Neural progenitor cell (in vitro differentiated cells): ENCODE data around the gene SYTL3. TPM values are rescaled to one million over a fixed set of nuclear protein-coding genes. Genes with fewer than 3 reads are reported as not detected.
"Not testable (repeated sequence)": the region's sequence is repeated elsewhere in the genome, so short reads cannot be mapped to it uniquely, and the experiment has no call there.

Experiments used
- DNase-seq: peaks from one replicate; pipeline ENCODE4 v3.0.0-alpha.2; 2016; ENCODE audit warnings: low spot score
- H2AFZ ChIP-seq: fragments of 200-600 bp; sonication (generic); replicated peaks from 2 replicates; pipeline ENCODE4 v1.6.1; 2016; ENCODE audit warnings: antibody characterized with exemption
- H3F3A ChIP-seq: fragments of 200-600 bp; sonication (generic); 2 replicates; pipeline ENCODE4 v1.6.1; 2016; ENCODE audit warnings: antibody characterized with exemption, low read depth
- H3K27ac ChIP-seq: fragments of 200-600 bp; sonication (generic); 2 replicates; pipeline ENCODE4 v1.5.1; 2016; ENCODE audit warnings: mild to moderate bottlenecking
- H3K27me3 ChIP-seq: fragments of 200-600 bp; sonication (generic); 2 replicates; pipeline ENCODE4 v1.6.1; 2016; ENCODE audit warnings: mild to moderate bottlenecking, moderate library complexity
- H3K36me3 ChIP-seq: fragments of 200-600 bp; sonication (generic); 2 replicates; pipeline ENCODE4 v1.5.1; 2016
- H3K4me1 ChIP-seq: fragments of 200-600 bp; sonication (generic); 2 replicates; pipeline ENCODE4 v1.6.1; 2016; ENCODE audit warnings: mixed run types
- H3K4me2 ChIP-seq: fragments of 200-600 bp; sonication (generic); 2 replicates; pipeline ENCODE4 v1.6.1; 2016
- H3K4me3 ChIP-seq: fragments of 200-600 bp; sonication (generic); 2 replicates; pipeline ENCODE4 v1.5.1; 2016
- H3K79me2 ChIP-seq: fragments of 200-600 bp; sonication (generic); 2 replicates; pipeline ENCODE4 v1.6.1; 2016; ENCODE audit warnings: low read depth
- H3K9ac ChIP-seq: fragments of 200-600 bp; sonication (generic); 2 replicates; pipeline ENCODE4 v1.6.1; 2016
- H3K9me3 ChIP-seq: fragments of 200-600 bp; sonication (generic); 2 replicates; pipeline ENCODE4 v1.5.1; 2016; ENCODE audit warnings: low read depth
- H4K20me1 ChIP-seq: fragments of 200-600 bp; sonication (generic); 2 replicates; pipeline ENCODE4 v1.6.1; 2016; ENCODE audit warnings: low read depth
- H3K27ac Mint-ChIP-seq: 3 replicates; pipeline ENCODE4 v1.8.0; 2021; ENCODE audit warnings: mixed read lengths
- H3K27me3 Mint-ChIP-seq: 2 replicates; pipeline ENCODE4 v1.8.0; 2022; ENCODE audit warnings: low read depth, mild to moderate bottlenecking, inconsistent platforms, moderate library complexity, mixed read lengths; ENCODE audit not compliant: insufficient read depth
- H3K36me3 Mint-ChIP-seq: 3 replicates; pipeline ENCODE4 v1.8.0; 2021; ENCODE audit warnings: mixed read lengths
- H3K4me1 Mint-ChIP-seq: 3 replicates; pipeline ENCODE4 v1.8.0; 2021; ENCODE audit warnings: mixed read lengths
- H3K4me3 Mint-ChIP-seq: 3 replicates; pipeline ENCODE4 v1.8.0; 2021; ENCODE audit warnings: mild to moderate bottlenecking, moderate library complexity, mixed read lengths
- H3K9me3 Mint-ChIP-seq: 3 replicates; pipeline ENCODE4 v1.8.0; 2020; ENCODE audit warnings: mixed read lengths
- EZH2 ChIP-seq: fragments of 200-600 bp; sonication (generic); IDR thresholded peaks from 2 replicates; pipeline ENCODE4 v1.6.1; 2017; ENCODE audit warnings: antibody characterized with exemption, mild to moderate bottlenecking, moderate library complexity
- EZH2phosphoT487 ChIP-seq: fragments of 200-600 bp; sonication (generic); IDR thresholded peaks from 2 replicates; pipeline ENCODE4 v1.6.1; 2017; ENCODE audit warnings: antibody characterized with exemption
- total RNA-seq: library from RNA; depleted of rRNA; stranded (reverse); fragments of >200 nt; gene quantifications from 2 replicates; pipeline ENCODE4 v1.2.3, GENCODE V29; 2015; ENCODE audit warnings: low replicate concordance
- TF ChIP-seq, protein P1 (sequence below): fragments of 200-600 bp; sonication (generic); IDR thresholded peaks from 2 replicates; pipeline ENCODE4 v1.5.1; 2017; ENCODE audit warnings: antibody characterized with exemption, mild to moderate bottlenecking

SYTL3 gene
- total RNA-seq, 1 donor from 2014 or later: not detected

GRCh38 chr6:158674342-158675131 is 24.7 kb downstream of the SYTL3 start:
- no peak overlapping the region for H3K27ac Mint-ChIP-seq
- H3K4me1 Mint-ChIP-seq: peaks cover 6% of the 10 kb centered on the region
- Histone ChIP-seq H3K27ac (no peak overlapping the region), H3K4me2 (no peak overlapping the region), H3K4me3 (no peak overlapping the region), H3K9ac (no peak overlapping the region), H3K36me3 (no peaks in the 10 kb centered on the region), H3K27me3 (no peaks in the 10 kb centered on the region), H3K79me2 (no peaks in the 10 kb centered on the region), H3F3A (no peaks in the 10 kb centered on the region), H3K4me1 (no peaks in the 10 kb centered on the region), H2AFZ (no peak overlapping the region), H3K9me3 (no peaks in the 10 kb centered on the region), H4K20me1 (no peaks in the 10 kb centered on the region)
- TF ChIP-seq, protein P1, sequence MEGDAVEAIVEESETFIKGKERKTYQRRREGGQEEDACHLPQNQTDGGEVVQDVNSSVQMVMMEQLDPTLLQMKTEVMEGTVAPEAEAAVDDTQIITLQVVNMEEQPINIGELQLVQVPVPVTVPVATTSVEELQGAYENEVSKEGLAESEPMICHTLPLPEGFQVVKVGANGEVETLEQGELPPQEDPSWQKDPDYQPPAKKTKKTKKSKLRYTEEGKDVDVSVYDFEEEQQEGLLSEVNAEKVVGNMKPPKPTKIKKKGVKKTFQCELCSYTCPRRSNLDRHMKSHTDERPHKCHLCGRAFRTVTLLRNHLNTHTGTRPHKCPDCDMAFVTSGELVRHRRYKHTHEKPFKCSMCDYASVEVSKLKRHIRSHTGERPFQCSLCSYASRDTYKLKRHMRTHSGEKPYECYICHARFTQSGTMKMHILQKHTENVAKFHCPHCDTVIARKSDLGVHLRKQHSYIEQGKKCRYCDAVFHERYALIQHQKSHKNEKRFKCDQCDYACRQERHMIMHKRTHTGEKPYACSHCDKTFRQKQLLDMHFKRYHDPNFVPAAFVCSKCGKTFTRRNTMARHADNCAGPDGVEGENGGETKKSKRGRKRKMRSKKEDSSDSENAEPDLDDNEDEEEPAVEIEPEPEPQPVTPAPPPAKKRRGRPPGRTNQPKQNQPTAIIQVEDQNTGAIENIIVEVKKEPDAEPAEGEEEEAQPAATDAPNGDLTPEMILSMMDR: no peak
- TF ChIP-seq EZH2 (no peak), EZH2phosphoT487 (no peak)
- peaks cover 5% of the 10 kb centered on the region for H3K27me3 Mint-ChIP-seq
- no peak for DNase-seq
- H3K4me3 Mint-ChIP-seq: no peak overlapping the region
- H3K9me3 Mint-ChIP-seq: peaks cover 6% of the 10 kb centered on the region
- no peaks in the 10 kb centered on the region for H3K36me3 Mint-ChIP-seq

DNA sequence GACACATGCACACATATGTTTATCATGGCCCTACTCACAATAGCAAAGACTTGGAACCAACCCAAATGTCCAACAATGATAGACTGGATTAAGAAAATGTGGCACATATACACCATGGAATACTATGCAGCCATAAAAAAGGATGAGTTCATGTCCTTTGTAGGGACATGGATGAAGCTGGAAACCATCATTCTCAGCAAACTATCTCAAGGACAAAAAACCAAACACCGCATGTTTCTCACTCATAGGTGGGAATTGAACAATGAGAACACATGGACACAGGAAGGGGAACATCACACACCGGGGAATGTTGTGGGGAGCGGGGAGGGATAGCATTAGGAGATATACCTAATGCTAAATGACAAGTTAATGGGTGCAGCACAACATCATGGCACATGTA is 27.2 kb downstream of the SYTL3 start:
- H4K20me1 ChIP-seq, H3K4me3 Mint-ChIP-seq, H3F3A ChIP-seq, H3K4me2 ChIP-seq, H3K79me2 ChIP-seq, H3K4me1 ChIP-seq, H3K27ac Mint-ChIP-seq, H3K36me3 Mint-ChIP-seq, DNase-seq, H3K4me3 ChIP-seq, H3K27me3 ChIP-seq, H3K4me1 Mint-ChIP-seq, H2AFZ ChIP-seq, H3K27ac ChIP-seq, H3K36me3 ChIP-seq, H3K27me3 Mint-ChIP-seq, H3K9ac ChIP-seq, H3K9me3 Mint-ChIP-seq, H3K9me3 ChIP-seq: not testable (repeated sequence)

DNA sequence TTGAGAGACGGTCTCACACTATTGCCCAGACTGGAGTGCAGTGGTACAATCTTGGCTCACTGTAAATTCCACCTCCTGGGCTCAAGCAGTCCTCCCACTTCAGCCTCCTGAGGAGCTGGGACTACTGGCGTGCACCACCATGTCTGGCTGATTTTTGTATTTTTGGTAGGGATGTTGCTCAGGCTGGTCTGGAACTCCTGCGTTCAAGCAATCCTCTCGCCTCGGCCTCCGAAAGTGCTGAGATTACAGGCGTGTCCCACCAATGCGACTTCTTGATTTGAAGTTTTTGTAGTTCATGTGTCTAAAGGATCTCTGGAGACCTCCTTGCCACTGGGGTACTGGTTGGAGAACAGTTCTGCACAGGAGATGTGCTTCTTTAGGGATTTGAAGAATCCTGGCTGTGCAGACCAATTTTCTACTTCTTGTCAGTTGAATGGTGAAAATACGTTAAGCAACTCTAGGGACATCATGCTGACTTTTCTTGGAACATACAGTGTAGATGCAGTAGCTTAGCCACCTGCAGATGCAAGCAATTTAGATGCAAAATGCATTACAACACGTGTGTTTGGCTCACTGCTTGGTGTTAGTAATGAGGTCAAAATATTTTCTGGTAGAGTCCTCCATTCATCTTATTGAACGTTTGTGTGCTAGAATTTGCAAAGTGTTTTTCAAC is 28.2 kb downstream of the SYTL3 start:
- Mint-ChIP-seq H3K4me3 (no peak overlapping the region), H3K9me3 (peaks cover 6% of the 10 kb centered on the region), H3K27ac (no peak overlapping the region), H3K36me3 (no peaks in the 10 kb centered on the region), H3K4me1 (peaks cover 6% of the 10 kb centered on the region), H3K27me3 (peaks cover 7% of the 10 kb centered on the region)
- Histone ChIP-seq H3K27ac (no peak overlapping the region), H3K36me3 (no peaks in the 10 kb centered on the region), H3K4me3 (no peak overlapping the region), H3K4me1 (no peaks in the 10 kb centered on the region), H3K27me3 (no peaks in the 10 kb centered on the region), H3K9ac (no peak overlapping the region), H3K4me2 (no peak overlapping the region), H3F3A (no peaks in the 10 kb centered on the region), H3K9me3 (no peaks in the 10 kb centered on the region), H3K79me2 (no peaks in the 10 kb centered on the region), H4K20me1 (no peaks in the 10 kb centered on the region), H2AFZ (no peak overlapping the region)
- DNase-seq: no peak
- TF ChIP-seq, protein P1: no peak
- TF ChIP-seq EZH2 (no peak), EZH2phosphoT487 (no peak)

DNA sequence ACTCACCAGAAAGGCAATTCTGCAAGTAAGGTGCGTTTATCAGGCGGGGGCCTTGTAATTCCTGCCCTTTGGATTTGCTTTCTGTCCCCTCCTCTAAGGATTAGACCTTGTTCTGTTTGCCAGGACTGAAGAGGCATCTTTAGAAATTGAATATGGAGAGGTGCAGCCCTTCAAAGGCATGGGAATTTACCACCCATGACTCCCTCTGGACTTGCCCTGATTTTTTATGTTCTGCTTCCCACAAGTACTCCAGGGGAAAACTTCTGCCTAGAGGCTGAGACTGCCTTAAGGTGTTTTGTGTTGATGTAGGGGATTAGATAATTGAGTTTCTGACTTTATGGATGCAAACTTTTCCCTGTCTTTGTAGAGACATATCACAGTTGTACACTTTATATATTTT is 30.2 kb downstream of the SYTL3 start:
- Histone ChIP-seq H3F3A (no peaks in the 10 kb centered on the region), H3K4me3 (no peak overlapping the region), H3K4me1 (no peaks in the 10 kb centered on the region), H3K9ac (no peak overlapping the region), H3K79me2 (no peaks in the 10 kb centered on the region), H3K36me3 (no peaks in the 10 kb centered on the region), H3K27me3 (no peaks in the 10 kb centered on the region), H2AFZ (no peak overlapping the region), H4K20me1 (no peaks in the 10 kb centered on the region), H3K4me2 (no peak overlapping the region), H3K27ac (no peak overlapping the region), H3K9me3 (no peaks in the 10 kb centered on the region)
- H3K36me3 Mint-ChIP-seq: no peaks in the 10 kb centered on the region
- TF ChIP-seq EZH2phosphoT487: no peak
- TF ChIP-seq, protein P1: no peak
- no peak for TF ChIP-seq EZH2
- H3K27ac Mint-ChIP-seq: peak overlapping the region; percentile 44
- H3K4me1 Mint-ChIP-seq: peaks cover 6% of the 10 kb centered on the region
- H3K4me3 Mint-ChIP-seq: no peak overlapping the region
- peaks cover 4% of the 10 kb centered on the region for H3K9me3 Mint-ChIP-seq
- peaks cover 8% of the 10 kb centered on the region for H3K27me3 Mint-ChIP-seq
- no peak for DNase-seq
